HG02588 (cell line): Measurements from ENCODE around the gene ZNF430.
"Not testable (repeated sequence)": the region's sequence is repeated elsewhere in the genome, so short reads cannot be mapped to it uniquely, and the experiment has no call there.

Experiments used
- ATAC-seq: cut with Tn5 transposase; IDR thresholded peaks from one replicate; pipeline ENCODE4 v1.9.1; 2021; ENCODE audit warnings: mild to moderate bottlenecking, moderate library complexity; ENCODE audit not compliant: unreplicated experiment

ZNF430 gene

GRCh38 chr19:21020298-21021227 lies at the start of gene ZNF430:
Gene ZNF430, plus strand, starts transcription at chr19:21020657. Its CDS starts 144 bp downstream, at chr19:21020801.
- peak; percentile 95 for ATAC-seq

GRCh38 chr19:20992788-20993187 lies 27.7 kb upstream of the ZNF430 start:
- ATAC-seq = not testable (repeated sequence)

GRCh38 chr19:20999731-21000352 lies 20.6 kb upstream of the ZNF430 start:
- ATAC-seq = peak; percentile 94

- ATAC-seq = not testable (repeated sequence)
Measured at GRCh38 chr19:21021238-21021637, 781 bp downstream of the ZNF430 start.

GRCh38 chr19:21022996-21023395 lies 2.5 kb downstream of the ZNF430 start:
- no peak for ATAC-seq

GRCh38 chr19:21023901-21024300 lies 3.4 kb downstream of the ZNF430 start:
- no peak for ATAC-seq

GRCh38 chr19:21028969-21029268 lies 8.5 kb downstream of the ZNF430 start:
- ATAC-seq = no peak

- no peak for ATAC-seq
Measured at GRCh38 chr19:21045028-21045427, 24.6 kb downstream of the ZNF430 start.

GRCh38 chr19:21046489-21046888 lies 26.0 kb downstream of the ZNF430 start:
- no peak for ATAC-seq

- no peak for ATAC-seq
Measured at GRCh38 chr19:21047716-21048115, 27.3 kb downstream of the ZNF430 start.

- no peak for ATAC-seq
Measured at GRCh38 chr19:21052902-21053301, 32.4 kb downstream of the ZNF430 start.

- ATAC-seq = no peak
Measured at GRCh38 chr19:21065336-21065735, 44.9 kb downstream of the ZNF430 start.

GRCh38 chr19:21082011-21082975 lies 61.8 kb downstream of the ZNF430 start, which contains the start of gene ZNF714:
Gene ZNF714, plus strand, starts transcription at chr19:21082203. Its CDS starts 16,066 bp downstream, at chr19:21098269.
- peak; percentile 96 for ATAC-seq

GRCh38 chr19:21084343-21084742 lies 63.9 kb downstream of the ZNF430 start:
- ATAC-seq = no peak

GRCh38 chr19:21087871-21088270 lies 67.4 kb downstream of the ZNF430 start:
- ATAC-seq = no peak

- no peak for ATAC-seq
Measured at GRCh38 chr19:21092109-21092508, 71.7 kb downstream of the ZNF430 start.

GRCh38 chr19:21094347-21095025 lies 74.0 kb downstream of the ZNF430 start:
- ATAC-seq = no peak

GRCh38 chr19:21098291-21098690 lies 77.8 kb downstream of the ZNF430 start:
- ATAC-seq = no peak

- no peak for ATAC-seq
Measured at GRCh38 chr19:21101521-21102242, 81.2 kb downstream of the ZNF430 start.

- no peak for ATAC-seq
Measured at GRCh38 chr19:21109116-21109515, 88.7 kb downstream of the ZNF430 start.
